Heart left ventricle (tissue), 13 donors: Measurements from ENCODE around the gene ITK.

ENCODE experiments used
- POLR2A ChIP-seq, 2 donors: fragments of 450-650 bp; IDR thresholded peaks; one replicate each; pipeline ENCODE4 v1.6.1; 2017; ENCODE audit warnings: antibody characterized with exemption in 2 of 2, mild to moderate bottlenecking in 2 of 2, moderate library complexity in 2 of 2
- TF ChIP-seq, protein P1 (sequence below), 12 donors: fragments of 200-600 bp; sonication (generic) in 4 of 12; IDR thresholded peaks; one replicate each; pipeline versions ENCODE4 v1.5.0 to v1.8.0; 2018 to 2022; ENCODE audit warnings: antibody characterized with exemption in 12 of 12, mild to moderate bottlenecking in 5 of 12
- donor health status: ischemic (EF 13 %, LVEDD 7.1; RV severe dilation, severe dysfunction).
- donor health status: DM: no; HTN: yes; CAD: no.
- donor health status: DM: no; HTN: no; CAD: no.
- donor health status: ischemic (EF 25% LVEDD 6.9; RV normal size, moderate dysfunction).
- donor health status: ischemic (EF 25% LVEDD 5.7; RV mildly dilated, moderate dysfunction).
- donor health status: ischemic (EF 35%, LVEDD 5.7; RV mildly dilated, moderate dysfunction).
- donor health status: nonischemic (EF 11% LVEDD 7.7; RV severe dilation, severe dysfunction).
- donor health status: DM: yes; HTN: yes; CAD: no.
- donor health status: PGD.
- donor health status: ischemic (EF 29% LVEDD 5.4; RV normal size, mild dysfunction).
- donor health status: nonischemic (EF 23%, LVEDD 6.1; RV moderate dilation, normal function).

DNA sequence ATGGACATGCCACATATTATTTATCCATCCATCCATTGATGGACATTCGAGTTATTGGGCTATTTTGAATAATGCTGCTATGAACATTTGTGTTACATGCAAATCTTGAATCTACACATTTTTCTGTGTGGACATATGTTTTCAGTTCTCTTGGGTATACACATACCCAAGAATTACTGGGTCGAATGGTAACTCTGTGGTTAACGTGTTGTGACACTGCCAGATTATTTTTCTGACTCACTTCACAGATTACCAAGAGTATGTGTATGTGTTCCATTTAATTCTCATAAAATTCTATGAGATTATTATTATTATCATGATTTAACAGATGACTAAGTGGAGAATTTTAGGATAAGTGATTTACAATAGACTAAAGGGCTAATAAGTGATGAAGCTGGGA is 112.0 kb downstream of the ITK start:
- TF ChIP-seq POLR2A (IDR thresholded peaks at IDR 0.05) = no peak
- TF ChIP-seq, protein P1, sequence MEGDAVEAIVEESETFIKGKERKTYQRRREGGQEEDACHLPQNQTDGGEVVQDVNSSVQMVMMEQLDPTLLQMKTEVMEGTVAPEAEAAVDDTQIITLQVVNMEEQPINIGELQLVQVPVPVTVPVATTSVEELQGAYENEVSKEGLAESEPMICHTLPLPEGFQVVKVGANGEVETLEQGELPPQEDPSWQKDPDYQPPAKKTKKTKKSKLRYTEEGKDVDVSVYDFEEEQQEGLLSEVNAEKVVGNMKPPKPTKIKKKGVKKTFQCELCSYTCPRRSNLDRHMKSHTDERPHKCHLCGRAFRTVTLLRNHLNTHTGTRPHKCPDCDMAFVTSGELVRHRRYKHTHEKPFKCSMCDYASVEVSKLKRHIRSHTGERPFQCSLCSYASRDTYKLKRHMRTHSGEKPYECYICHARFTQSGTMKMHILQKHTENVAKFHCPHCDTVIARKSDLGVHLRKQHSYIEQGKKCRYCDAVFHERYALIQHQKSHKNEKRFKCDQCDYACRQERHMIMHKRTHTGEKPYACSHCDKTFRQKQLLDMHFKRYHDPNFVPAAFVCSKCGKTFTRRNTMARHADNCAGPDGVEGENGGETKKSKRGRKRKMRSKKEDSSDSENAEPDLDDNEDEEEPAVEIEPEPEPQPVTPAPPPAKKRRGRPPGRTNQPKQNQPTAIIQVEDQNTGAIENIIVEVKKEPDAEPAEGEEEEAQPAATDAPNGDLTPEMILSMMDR (IDR thresholded peaks at IDR 0.05) = no peak
